ENCODE measurements around the gene SDK1. TPM values are rescaled to one million over a fixed set of nuclear protein-coding genes. Genes with fewer than 3 reads are reported as not detected.
A peak's percentile ranks its signal among the peaks of the same experiment; 100 is the strongest.

The SDK1 gene
- total RNA-seq, 1 donor from 2014 or later: 37.6 TPM

GRCh38 chr7:3558400-3558799, 257.3 kb downstream of the SDK1 start:
- Mint-ChIP-seq H3K4me3 (ENCODE audit: low read depth) (no peak overlapping the region), H3K27ac (no peak overlapping the region), H3K4me1 (ENCODE audit: low read depth) (peaks cover 12% of the 10 kb centered on the region), H3K9me3 (ENCODE audit: low read depth) (peaks cover 38% of the 10 kb centered on the region), H3K27me3 (no peaks in the 10 kb centered on the region), H3K36me3 (ENCODE audit: insufficient read depth) (peaks cover 21% of the 10 kb centered on the region)
- TF ChIP-seq, protein P1, sequence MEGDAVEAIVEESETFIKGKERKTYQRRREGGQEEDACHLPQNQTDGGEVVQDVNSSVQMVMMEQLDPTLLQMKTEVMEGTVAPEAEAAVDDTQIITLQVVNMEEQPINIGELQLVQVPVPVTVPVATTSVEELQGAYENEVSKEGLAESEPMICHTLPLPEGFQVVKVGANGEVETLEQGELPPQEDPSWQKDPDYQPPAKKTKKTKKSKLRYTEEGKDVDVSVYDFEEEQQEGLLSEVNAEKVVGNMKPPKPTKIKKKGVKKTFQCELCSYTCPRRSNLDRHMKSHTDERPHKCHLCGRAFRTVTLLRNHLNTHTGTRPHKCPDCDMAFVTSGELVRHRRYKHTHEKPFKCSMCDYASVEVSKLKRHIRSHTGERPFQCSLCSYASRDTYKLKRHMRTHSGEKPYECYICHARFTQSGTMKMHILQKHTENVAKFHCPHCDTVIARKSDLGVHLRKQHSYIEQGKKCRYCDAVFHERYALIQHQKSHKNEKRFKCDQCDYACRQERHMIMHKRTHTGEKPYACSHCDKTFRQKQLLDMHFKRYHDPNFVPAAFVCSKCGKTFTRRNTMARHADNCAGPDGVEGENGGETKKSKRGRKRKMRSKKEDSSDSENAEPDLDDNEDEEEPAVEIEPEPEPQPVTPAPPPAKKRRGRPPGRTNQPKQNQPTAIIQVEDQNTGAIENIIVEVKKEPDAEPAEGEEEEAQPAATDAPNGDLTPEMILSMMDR (IDR thresholded peaks at IDR 0.05; ENCODE audit: unreplicated experiment): no peak
- DNase-seq (ENCODE audit: low spot score, unreplicated experiment): no peak

GRCh38 chr7:3559278-3559677, 258.2 kb downstream of the SDK1 start:
- no peak for DNase-seq (ENCODE audit: low spot score, unreplicated experiment)
- peaks cover 19% of the 10 kb centered on the region for H3K36me3 Mint-ChIP-seq (ENCODE audit: insufficient read depth)
- no peak overlapping the region for H3K4me3 Mint-ChIP-seq (ENCODE audit: low read depth)

DNA sequence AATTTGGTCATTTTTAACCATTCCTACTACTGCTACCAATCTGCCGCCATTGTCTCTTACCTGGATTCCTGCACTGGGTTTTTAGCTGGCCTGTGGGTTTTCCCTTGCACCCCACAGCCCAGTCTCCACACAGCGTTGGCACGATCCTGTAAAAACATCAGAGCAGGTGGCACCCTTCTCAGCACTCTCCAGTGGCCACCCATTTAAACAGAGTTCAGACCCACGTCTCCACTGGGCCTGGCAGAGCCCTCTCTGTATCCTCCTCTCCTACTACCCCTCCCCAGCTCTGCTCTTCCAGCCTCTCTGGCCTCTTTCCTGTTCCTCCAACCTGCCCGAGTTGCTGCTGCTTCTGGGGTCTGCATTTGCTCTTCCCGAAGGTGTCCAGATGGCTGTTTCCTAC, 259.4 kb downstream of the SDK1 start:
- H3K9me3 Mint-ChIP-seq (ENCODE audit: low read depth): peaks cover 20% of the 10 kb centered on the region
- TF ChIP-seq, protein P1 (IDR thresholded peaks at IDR 0.05; ENCODE audit: unreplicated experiment): no peak

More at GRCh38 chr7:3559278-3559677, 258.2 kb downstream of the SDK1 start:
- Mint-ChIP-seq H3K4me1 (ENCODE audit: low read depth) (peaks cover 12% of the 10 kb centered on the region), H3K9me3 (ENCODE audit: low read depth) (peaks cover 32% of the 10 kb centered on the region), H3K27me3 (no peaks in the 10 kb centered on the region), H3K27ac (peak overlapping the region; percentile 49)
- TF ChIP-seq, protein P1 (IDR thresholded peaks at IDR 0.05; ENCODE audit: unreplicated experiment): no peak

DNA sequence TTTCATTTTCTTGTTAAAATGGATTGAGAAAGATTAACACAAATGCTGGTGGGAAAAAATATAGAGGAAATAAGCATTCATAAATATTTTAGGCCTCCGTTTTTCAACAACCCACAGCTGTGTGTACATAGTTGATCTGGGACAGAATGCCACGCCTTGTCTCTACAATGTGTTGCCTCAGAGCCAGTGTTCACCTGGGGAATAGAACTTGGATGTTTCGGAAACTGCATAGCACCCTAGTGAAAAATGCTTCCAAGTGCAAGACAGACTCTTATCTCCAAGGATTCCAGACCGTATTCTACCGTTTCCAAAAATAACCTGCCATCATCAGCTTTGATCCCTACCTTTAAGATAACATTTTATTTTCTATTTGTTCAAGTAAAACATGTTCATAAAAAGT, 260.9 kb downstream of the SDK1 start:
- no peak for DNase-seq (ENCODE audit: low spot score, unreplicated experiment)
- H3K9me3 Mint-ChIP-seq (ENCODE audit: low read depth): peaks cover 12% of the 10 kb centered on the region
- TF ChIP-seq, protein P1 (IDR thresholded peaks at IDR 0.05; ENCODE audit: unreplicated experiment): no peak
- H3K4me3 Mint-ChIP-seq (ENCODE audit: low read depth): no peak overlapping the region
- H3K36me3 Mint-ChIP-seq (ENCODE audit: insufficient read depth): peaks cover 4% of the 10 kb centered on the region
- H3K27ac Mint-ChIP-seq: no peak overlapping the region
- H3K4me1 Mint-ChIP-seq (ENCODE audit: low read depth): peaks cover 12% of the 10 kb centered on the region
- no peaks in the 10 kb centered on the region for H3K27me3 Mint-ChIP-seq

More for the DNA sequence above, 259.4 kb downstream of the SDK1 start:
- Mint-ChIP-seq H3K4me1 (ENCODE audit: low read depth) (peaks cover 12% of the 10 kb centered on the region), H3K27me3 (no peaks in the 10 kb centered on the region), H3K4me3 (ENCODE audit: low read depth) (no peak overlapping the region), H3K36me3 (ENCODE audit: insufficient read depth) (peaks cover 11% of the 10 kb centered on the region), H3K27ac (no peak overlapping the region)
- DNase-seq (ENCODE audit: low spot score, unreplicated experiment): no peak

DNA sequence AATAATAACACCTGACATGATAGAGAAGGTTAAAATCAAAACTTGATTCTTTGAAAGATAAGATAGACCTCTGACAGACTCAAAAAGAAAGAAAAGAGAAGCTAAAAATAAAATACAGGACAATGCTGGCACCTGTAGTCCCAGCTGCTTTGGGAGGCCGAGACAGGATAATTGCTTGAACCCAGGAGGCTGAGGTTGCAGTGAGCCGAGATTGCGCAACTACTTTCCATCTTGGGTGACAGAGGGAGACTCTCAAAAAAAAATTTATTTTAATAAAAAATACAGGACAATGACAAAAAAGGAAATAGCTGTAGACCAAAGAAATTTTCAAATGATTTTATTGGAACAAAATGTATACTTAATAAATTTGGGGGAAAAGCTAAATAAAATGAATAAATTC, 263.2 kb downstream of the SDK1 start:
- Mint-ChIP-seq H3K4me3 (ENCODE audit: low read depth) (no peak overlapping the region), H3K9me3 (ENCODE audit: low read depth) (peaks cover 17% of the 10 kb centered on the region), H3K4me1 (ENCODE audit: low read depth) (peaks cover 16% of the 10 kb centered on the region), H3K27me3 (no peaks in the 10 kb centered on the region), H3K36me3 (ENCODE audit: insufficient read depth) (peaks cover 6% of the 10 kb centered on the region), H3K27ac (no peak overlapping the region)
- no peak for DNase-seq (ENCODE audit: low spot score, unreplicated experiment)
- TF ChIP-seq, protein P1 (IDR thresholded peaks at IDR 0.05; ENCODE audit: unreplicated experiment): no peak
